T47D (cell line): ENCODE measurements around the gene ERN1.

Source experiments
- DNase-seq, 2 experiments: peaks; one replicate each; pipeline versions ENCODE4 v3.0.0 to v3.0.0-alpha.2; 2011 to 2012; ENCODE audit warnings: low read depth in 1 of 2, low spot score in 1 of 2
- JUND ChIP-seq: IDR thresholded peaks from 2 replicates; pipeline ENCODE4 v1.6.1; 2012; ENCODE audit warnings: low read depth
- in situ Hi-C: cut with HindIII; loops from 2 replicates; pipeline ENCODE4 v1.10.0; 2016; ENCODE audit warnings: low sequenced_read_pairs, low pct_unique_long_range_greater_than_20kb

ERN1 gene

DNA sequence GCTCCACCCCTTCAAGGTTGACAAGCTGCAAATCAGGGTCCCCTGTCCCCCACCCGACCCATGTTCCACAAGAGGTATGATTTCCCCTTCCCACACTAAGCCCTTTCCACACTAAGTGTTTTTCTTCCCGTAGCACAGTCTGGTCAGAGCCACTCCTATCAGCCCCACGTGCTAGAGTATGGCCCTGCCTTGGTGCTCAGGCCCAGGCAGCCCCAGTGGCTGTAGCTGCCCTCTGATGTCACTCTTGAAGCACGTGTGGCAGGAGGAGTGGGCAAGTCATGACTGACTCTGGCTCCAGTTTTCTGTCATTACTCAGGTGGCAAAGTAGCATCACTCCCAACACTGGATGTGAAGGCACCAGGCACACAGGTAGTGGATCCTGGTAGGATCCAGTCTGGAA, 35.4 kb upstream of the ERN1 start:
- in situ Hi-C loops: no loop called here
- TF ChIP-seq JUND: no peak
- no peak for DNase-seq

DNA sequence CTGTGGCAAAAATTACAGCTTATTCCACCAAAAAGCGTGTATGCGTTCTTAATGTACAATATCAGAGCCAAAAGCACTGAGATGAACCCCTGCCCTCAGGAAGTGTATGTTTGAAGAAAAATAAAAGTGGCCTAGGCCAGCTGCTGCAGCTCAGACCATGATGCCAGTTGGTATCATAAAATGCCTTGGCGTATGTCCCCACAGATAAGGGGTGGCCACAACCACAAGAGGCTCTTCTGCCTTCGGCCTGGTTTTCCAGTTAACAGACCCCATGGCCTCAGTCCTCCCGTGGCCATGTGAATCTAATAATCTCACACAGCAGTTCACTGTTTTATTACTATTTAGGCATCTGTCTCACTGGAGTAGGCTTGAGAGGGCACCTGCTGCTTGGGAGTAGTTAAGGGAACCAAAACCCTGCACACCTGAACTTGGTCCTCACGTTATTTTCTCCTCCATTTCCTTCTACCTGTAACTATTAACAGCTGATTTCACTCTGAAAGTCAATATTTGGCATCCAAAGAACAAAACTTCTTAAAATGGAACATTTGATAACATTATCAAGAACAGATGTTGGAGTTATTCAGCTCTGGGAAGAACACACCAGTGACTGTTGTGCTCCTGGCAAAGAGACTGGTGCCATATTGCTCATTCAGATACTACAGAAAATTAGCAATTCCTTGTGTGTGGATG, 34.8 kb upstream of the ERN1 start:
- TF ChIP-seq JUND: no peak
- in situ Hi-C loops: no loop called here
- DNase-seq: no peak

DNA sequence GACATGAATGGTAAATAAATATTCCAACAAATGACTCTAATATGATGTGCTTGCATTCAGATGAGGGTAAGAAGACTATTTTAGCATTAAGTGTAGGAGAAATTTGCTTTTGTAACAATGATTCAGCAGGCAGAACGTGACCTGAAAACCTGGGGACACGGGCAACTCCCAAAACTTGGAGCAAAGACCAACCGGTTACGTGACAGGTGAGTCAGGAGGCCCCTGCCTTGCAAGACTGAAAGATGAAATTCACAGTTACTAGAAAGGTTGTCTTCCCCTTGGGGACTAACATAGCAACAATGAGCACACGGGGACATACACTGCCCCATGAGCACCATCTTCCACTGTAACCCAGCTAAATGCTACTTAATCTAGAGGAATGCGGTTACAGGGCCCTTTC, 33.5 kb upstream of the ERN1 start:
- TF ChIP-seq JUND: no peak
- DNase-seq: no peak
- in situ Hi-C loops: no loop called here

DNA sequence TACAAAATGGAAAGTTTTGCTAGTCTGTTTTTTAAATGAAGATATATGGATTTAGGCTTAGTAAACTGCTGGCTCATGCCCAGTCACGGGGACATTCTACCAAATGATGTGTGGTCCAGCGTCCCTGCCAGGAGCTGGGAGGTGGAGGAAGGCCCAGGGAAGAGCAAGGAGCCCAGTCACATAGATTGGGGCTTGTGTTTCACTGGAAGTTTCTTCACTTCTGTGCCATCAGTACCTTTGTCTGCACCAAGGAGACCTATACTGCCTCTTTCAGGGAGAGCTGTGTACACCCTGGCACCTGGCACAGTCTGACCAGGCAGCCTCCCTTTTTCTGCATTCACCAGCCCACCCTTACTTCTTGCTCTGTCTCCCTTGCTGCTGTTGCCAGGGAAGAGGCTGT, 32.6 kb upstream of the ERN1 start:
- TF ChIP-seq JUND: no peak
- in situ Hi-C loops: no loop called here
- DNase-seq: no peak

DNA sequence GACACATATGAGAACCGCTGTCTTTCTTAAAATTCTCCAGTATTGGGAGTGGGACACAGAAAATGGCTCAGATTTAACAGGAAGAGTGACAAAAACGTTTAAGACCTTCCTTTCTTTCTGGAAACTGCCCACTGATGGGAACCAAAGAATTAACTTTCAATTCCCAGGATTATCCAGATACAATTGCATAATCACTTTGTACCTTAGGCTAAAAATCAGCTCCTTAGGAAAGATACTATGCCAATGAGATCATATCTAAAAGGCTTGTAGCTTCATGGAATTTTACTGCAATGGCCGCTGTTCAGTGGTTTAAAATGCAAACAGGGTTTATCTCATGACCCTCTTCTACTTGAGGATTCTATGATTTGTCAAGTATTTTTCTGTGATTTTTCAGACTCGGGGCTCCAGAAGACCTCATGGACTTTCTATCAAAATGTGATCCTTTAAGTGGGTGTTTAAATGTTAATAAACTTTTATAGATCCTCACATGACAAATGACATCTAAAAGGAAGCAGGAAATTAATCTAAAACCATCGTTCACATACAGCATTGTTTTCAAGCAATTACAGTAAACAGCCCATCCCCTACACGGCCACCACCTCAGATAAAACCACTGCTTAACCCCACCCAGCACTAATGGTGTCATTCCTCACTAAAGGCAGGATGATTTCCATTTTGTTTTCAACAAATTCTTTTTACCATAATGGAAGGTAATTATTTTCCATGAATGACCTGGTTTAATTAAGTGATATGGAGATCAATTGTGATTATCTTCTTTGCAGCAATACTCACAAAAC, 31.6 kb upstream of the ERN1 start:
- TF ChIP-seq JUND: no peak
- DNase-seq: no peak
- in situ Hi-C loops: no loop called here

DNA sequence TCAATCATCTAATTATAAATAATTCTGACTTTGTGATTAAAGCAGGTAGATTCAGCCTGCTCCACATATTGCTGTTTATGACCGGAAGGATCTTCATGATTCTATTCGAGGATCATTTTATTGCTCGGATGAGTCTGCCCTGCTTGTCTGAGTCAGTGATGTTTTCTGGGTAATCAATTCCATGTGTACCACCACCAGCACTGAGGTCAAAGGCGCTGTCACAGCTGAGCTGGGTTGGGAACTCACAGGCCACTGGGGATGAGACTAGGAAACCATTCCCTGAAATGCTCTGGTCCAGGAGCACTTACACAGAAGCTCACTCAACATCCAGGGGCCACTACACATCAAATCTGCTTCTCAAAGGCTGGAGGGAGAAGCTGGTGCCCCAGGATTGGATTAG, 30.4 kb upstream of the ERN1 start:
- in situ Hi-C loops: no loop called here
- no peak for TF ChIP-seq JUND
- no peak for DNase-seq

DNA sequence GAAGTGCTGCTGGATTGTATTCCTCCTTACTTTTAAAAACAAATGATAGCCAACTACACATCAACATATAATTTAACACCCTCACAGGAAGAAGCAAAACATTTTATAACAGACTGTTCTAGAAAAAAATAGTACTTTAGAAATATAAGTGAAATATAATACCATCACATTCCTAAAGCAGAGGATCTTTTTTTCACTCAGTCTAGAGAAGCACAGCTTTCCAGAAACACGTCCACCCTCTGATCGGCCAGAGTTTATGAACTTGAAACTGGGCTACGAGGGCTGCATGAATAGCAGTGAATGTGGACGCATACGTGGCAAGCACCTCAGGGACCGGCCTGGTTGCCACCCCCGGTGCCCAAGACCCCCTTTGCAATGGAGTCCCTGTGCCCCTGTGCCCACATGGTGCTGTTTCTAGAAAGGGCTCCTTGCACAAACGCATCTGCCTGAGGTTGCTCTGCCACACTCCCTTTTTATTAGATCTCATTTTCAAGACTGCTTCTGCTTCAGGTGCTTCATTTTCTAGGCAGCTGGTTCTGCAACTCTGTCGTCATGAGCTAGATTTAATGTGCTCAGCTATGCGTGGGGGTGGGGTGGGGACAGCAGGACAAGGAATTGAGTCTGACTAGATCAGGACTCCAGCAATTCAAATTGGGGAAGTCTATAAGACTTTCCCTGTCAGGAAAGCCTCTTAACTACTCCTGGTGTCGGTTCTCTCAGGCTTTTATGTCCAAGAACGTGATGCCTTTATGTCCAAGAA, 29.1 kb upstream of the ERN1 start:
- no peak for TF ChIP-seq JUND

DNA sequence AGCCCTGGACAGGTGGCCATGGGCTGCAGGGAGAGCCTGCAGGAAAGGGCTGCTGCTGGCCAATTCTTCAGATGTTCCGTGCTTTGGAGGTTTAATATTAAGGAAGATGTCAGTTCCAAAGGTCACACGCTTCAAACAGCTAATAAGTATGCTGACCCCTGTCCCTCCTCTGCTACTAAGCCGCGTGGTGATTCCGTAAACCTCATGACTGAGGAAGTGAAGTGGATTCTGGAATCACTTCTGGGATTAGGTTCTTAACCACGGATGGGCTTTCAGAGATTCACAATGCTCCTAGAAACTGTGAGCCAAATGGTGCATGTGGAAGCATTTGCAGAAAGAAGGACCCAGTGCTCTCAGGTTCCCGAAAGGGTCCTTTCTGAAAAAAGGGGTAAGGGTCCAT, 28.5 kb upstream of the ERN1 start:
- no peak for DNase-seq
- in situ Hi-C loops: no loop called here
- no peak for TF ChIP-seq JUND

More for the DNA sequence above, 29.1 kb upstream of the ERN1 start:
- DNase-seq: peak; percentile 56 to 85
- in situ Hi-C loops: no loop called here

DNA sequence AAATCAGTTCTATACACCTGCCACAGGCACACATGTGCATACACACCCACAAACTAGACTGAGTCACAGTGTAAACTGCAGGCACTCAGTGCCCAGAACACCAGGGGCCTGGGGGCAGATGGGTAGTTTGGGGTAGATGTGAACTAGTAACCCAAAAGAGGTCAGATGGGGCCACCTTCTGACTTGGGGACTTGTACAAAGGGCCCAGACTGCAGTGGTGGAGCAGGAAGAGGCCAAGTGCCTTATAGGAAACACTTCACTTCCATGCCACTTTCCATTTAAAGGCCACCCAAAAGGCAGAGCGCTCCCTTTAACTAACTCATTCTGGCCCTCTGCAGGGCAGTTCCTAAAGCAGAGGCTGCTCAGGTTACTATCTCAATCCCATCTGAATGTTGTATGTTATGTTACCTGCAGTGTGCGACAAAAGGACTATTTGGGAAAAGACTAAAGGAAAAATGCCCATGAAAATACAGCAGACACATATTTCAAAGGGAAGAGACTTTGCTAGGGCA, 27.8 kb upstream of the ERN1 start:
- TF ChIP-seq JUND: no peak
- in situ Hi-C loops: no loop called here
- DNase-seq: peak in 1 of 2 experiments; percentile 72

DNA sequence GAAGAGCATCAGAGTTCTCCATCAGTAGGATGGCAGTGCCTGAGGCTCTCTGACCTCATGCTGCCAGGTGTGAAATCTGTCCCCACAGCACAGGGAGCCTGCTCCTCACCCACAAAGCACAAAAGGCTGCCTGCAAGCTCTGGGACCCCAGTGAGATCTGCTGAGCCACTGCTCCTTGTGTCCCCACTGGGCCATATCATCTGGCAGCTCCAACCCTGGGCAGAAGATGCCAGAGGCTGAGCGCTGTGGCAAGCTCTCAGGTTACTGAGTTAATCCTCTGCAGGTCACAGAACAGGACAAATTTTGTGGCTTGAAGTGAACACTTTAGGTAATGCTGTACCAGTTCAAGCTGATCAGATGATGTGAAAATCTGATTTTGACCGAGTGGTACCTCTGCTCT, 26.7 kb upstream of the ERN1 start:
- in situ Hi-C loops: no loop called here

DNA sequence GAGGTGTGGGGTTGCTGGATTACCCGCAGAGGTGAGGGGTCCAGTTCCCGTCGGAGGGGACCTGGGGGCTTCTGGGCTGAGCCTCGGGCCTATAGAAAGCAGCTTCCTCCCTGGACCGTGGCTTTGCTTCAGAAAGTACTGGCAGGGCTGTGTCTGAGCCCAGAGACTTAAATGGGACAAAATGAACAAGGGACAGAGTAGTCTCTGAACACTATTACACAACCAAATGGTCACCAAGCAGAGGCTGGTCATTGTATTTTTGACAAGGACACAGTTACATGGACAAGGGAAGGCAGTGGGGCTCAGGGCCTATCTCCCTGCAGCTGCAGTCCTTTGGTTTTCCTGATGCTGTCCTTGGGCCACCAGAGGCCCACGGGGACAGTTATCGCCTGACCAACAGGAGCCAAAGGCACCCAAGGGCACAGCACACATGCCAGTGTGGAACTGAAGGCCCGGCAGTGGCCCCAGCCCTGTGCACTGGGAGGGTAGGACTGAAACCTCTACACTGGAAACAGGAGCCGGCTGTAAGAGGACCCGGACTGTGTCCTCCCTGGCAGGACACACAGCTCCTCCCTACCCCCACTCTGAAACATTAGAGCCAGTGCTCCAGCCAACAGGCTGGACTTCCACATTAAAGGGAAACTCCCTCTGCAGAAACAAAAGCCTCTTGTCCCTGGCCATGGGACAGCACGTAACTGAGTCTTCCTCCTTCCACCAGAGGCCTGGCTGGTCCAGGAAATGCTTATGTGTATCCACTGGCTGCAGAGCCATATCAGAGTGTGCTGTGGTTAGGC, 26.0 kb upstream of the ERN1 start:
- in situ Hi-C loops: no loop called here

More for the DNA sequence above, 26.7 kb upstream of the ERN1 start:
- DNase-seq: no peak
- no peak for TF ChIP-seq JUND

DNA sequence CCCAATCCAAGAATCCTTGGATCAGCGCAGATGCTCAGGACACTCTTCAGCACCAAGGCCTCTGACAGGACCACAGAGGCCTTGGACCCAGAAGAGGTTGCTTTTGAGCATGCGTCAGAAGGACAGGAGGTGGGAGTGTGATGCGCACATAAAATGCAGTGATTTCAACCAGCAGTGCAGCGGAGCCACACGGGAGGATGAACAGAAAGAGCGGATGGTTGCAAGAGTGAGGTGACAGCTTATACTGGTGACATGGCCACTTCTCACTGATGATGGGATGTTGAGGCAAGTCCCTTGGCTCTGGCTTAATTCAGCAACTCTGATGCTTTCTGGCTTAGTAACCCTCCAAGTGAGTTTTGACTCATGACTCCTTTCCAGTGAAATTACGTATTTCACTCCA, 25.2 kb upstream of the ERN1 start:
- in situ Hi-C loops: no loop called here
- TF ChIP-seq JUND: no peak
- DNase-seq: no peak

More for the DNA sequence above, 26.0 kb upstream of the ERN1 start:
- no peak for TF ChIP-seq JUND
- peak in 1 of 2 experiments; percentile 79 for DNase-seq
